ENCODE measurements around the gene COQ10A. TPM values are rescaled to one million over a fixed set of nuclear protein-coding genes. Genes with fewer than 3 reads are reported as not detected.

The COQ10A gene
- total and polyA plus RNA-seq, 9 of the 15 experiments (the other 6 are each of a cell fraction or from before 2014, with no cell fraction given): 3.1 to 26.4 (median 12.7) TPM

DNA sequence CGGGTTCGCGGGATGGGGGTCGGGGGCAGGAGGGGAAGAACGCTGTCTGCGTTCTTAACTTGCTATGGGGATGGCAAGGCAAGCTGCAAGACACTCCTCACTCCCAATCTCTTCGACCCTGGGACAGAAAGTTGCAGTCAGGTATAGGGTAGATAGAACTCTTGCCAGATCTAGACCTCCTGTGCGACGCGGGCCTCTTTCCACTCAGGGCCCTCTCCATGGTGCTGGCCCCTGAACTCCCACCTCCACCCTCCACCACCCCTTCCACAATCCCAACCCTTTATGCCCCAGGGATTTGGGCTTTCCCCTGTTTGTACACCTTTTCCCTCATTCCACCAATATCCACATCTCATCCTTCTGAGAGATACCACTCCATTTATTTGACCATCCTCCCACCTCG is 41.8 kb upstream of the COQ10A start (continued):
- TF ChIP-seq, protein P1, sequence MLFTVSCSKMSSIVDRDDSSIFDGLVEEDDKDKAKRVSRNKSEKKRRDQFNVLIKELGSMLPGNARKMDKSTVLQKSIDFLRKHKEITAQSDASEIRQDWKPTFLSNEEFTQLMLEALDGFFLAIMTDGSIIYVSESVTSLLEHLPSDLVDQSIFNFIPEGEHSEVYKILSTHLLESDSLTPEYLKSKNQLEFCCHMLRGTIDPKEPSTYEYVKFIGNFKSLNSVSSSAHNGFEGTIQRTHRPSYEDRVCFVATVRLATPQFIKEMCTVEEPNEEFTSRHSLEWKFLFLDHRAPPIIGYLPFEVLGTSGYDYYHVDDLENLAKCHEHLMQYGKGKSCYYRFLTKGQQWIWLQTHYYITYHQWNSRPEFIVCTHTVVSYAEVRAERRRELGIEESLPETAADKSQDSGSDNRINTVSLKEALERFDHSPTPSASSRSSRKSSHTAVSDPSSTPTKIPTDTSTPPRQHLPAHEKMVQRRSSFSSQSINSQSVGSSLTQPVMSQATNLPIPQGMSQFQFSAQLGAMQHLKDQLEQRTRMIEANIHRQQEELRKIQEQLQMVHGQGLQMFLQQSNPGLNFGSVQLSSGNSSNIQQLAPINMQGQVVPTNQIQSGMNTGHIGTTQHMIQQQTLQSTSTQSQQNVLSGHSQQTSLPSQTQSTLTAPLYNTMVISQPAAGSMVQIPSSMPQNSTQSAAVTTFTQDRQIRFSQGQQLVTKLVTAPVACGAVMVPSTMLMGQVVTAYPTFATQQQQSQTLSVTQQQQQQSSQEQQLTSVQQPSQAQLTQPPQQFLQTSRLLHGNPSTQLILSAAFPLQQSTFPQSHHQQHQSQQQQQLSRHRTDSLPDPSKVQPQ (CRISPR knock-in tag; IDR thresholded peaks at IDR 0.05; ENCODE audit: borderline replicate concordance): no peak
- TF ChIP-seq KLF1 (tag; IDR thresholded peaks at IDR 0.05): no peak
- no peak for TF ChIP-seq GABPA (tag; conservative IDR thresholded peaks at IDR 0.05; ENCODE audit: low read depth)
- TF ChIP-seq ZC3H11A (IDR thresholded peaks at IDR 0.05; ENCODE audit: low read depth, low read length): no peak
- TF ChIP-seq, protein P2, sequence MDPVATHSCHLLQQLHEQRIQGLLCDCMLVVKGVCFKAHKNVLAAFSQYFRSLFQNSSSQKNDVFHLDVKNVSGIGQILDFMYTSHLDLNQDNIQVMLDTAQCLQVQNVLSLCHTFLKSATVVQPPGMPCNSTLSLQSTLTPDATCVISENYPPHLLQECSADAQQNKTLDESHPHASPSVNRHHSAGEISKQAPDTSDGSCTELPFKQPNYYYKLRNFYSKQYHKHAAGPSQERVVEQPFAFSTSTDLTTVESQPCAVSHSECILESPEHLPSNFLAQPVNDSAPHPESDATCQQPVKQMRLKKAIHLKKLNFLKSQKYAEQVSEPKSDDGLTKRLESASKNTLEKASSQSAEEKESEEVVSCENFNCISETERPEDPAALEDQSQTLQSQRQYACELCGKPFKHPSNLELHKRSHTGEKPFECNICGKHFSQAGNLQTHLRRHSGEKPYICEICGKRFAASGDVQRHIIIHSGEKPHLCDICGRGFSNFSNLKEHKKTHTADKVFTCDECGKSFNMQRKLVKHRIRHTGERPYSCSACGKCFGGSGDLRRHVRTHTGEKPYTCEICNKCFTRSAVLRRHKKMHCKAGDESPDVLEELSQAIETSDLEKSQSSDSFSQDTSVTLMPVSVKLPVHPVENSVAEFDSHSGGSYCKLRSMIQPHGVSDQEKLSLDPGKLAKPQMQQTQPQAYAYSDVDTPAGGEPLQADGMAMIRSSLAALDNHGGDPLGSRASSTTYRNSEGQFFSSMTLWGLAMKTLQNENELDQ (CRISPR knock-in tag; IDR thresholded peaks at IDR 0.05; ENCODE audit: borderline replicate concordance): no peak
- TF ChIP-seq CREM (IDR thresholded peaks at IDR 0.05; ENCODE audit: low read depth): no peak
- TF ChIP-seq FOXP1 (CRISPR knock-in tag; IDR thresholded peaks at IDR 0.05): no peak
- no peak for TF ChIP-seq POU5F1 (IDR thresholded peaks at IDR 0.05; ENCODE audit: borderline replicate concordance, low read depth, low read length, partially characterized antibody)

Data from K562 (cell line).